Measurements from ENCODE around the gene ADGRL1. TPM values are rescaled to one million over a fixed set of nuclear protein-coding genes. Genes with fewer than 3 reads are reported as not detected.

ADGRL1 gene
- total and polyA plus RNA-seq, 2 experiments from 2014 or later = 19.6 to 55.8 TPM

- TF ChIP-seq, protein P1, sequence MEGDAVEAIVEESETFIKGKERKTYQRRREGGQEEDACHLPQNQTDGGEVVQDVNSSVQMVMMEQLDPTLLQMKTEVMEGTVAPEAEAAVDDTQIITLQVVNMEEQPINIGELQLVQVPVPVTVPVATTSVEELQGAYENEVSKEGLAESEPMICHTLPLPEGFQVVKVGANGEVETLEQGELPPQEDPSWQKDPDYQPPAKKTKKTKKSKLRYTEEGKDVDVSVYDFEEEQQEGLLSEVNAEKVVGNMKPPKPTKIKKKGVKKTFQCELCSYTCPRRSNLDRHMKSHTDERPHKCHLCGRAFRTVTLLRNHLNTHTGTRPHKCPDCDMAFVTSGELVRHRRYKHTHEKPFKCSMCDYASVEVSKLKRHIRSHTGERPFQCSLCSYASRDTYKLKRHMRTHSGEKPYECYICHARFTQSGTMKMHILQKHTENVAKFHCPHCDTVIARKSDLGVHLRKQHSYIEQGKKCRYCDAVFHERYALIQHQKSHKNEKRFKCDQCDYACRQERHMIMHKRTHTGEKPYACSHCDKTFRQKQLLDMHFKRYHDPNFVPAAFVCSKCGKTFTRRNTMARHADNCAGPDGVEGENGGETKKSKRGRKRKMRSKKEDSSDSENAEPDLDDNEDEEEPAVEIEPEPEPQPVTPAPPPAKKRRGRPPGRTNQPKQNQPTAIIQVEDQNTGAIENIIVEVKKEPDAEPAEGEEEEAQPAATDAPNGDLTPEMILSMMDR (IDR thresholded peaks at IDR 0.05; ENCODE audit: low read depth, low read length) = no peak
- peaks cover 11% of the 10 kb centered on the region for H3K36me3 ChIP-seq
Observed at GRCh38 chr19:14177496-14178074, 28.4 kb downstream of the ADGRL1 start.

DNA sequence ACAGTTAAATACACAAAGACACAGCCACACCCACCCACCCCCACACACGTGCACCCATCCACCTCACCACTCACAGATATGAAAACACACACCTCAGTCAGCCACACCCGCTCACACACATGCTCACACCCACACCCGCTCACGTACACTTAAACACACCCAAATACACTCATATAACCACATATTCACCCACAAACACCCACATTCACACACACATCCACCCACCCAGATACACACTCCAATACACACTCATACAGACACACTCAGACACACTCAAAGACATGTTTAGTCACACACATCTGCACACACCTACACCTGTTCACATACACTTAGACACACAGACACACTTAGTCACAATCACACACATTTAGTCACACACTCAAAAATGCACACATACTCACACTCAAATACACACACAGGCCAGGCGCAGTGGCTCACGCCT is 30.6 kb downstream of the ADGRL1 start:
- TF ChIP-seq, protein P1 (IDR thresholded peaks at IDR 0.05; ENCODE audit: low read depth, low read length) = no peak
- Histone ChIP-seq H3K4me1 (ENCODE audit: low read depth) (no peaks in the 10 kb centered on the region), H3K9me3 (ENCODE audit: low read depth) (no peaks in the 10 kb centered on the region), H3K4me3 (no peak overlapping the region), H3K27me3 (no peaks in the 10 kb centered on the region), H3K36me3 (peaks cover 25% of the 10 kb centered on the region), H3K27ac (no peak overlapping the region)
- no peak for DNase-seq (ENCODE audit: low read depth in 1 of 2, low spot score in 1 of 2)

More at GRCh38 chr19:14177496-14178074, 28.4 kb downstream of the ADGRL1 start:
- no peaks in the 10 kb centered on the region for H3K9me3 ChIP-seq (ENCODE audit: low read depth)
- H3K27ac ChIP-seq = peak overlapping the region; percentile 17
- H3K27me3 ChIP-seq = no peaks in the 10 kb centered on the region
- peak in 1 of 2 donors; percentile 28 for DNase-seq (ENCODE audit: low read depth in 1 of 2, low spot score in 1 of 2)
- no peaks in the 10 kb centered on the region for H3K4me1 ChIP-seq (ENCODE audit: low read depth)
- no peak overlapping the region for H3K4me3 ChIP-seq

- no peaks in the 10 kb centered on the region for H3K27me3 ChIP-seq
- DNase-seq (ENCODE audit: low read depth in 1 of 2, low spot score in 1 of 2) = no peak
- H3K9me3 ChIP-seq (ENCODE audit: low read depth) = no peaks in the 10 kb centered on the region
- no peak overlapping the region for H3K27ac ChIP-seq
- no peaks in the 10 kb centered on the region for H3K4me1 ChIP-seq (ENCODE audit: low read depth)
- H3K36me3 ChIP-seq = peaks cover 28% of the 10 kb centered on the region
- no peak overlapping the region for H3K4me3 ChIP-seq
- TF ChIP-seq, protein P1 (IDR thresholded peaks at IDR 0.05; ENCODE audit: low read depth, low read length) = no peak
Observed at GRCh38 chr19:14174883-14175282, 31.1 kb downstream of the ADGRL1 start.

- TF ChIP-seq, protein P1 (IDR thresholded peaks at IDR 0.05; ENCODE audit: low read depth, low read length) = no peak
- Histone ChIP-seq H3K9me3 (ENCODE audit: low read depth) (no peaks in the 10 kb centered on the region), H3K27ac (no peak overlapping the region), H3K4me3 (no peak overlapping the region), H3K4me1 (ENCODE audit: low read depth) (no peaks in the 10 kb centered on the region), H3K36me3 (peaks cover 29% of the 10 kb centered on the region), H3K27me3 (no peaks in the 10 kb centered on the region)
- DNase-seq (ENCODE audit: low read depth in 1 of 2, low spot score in 1 of 2) = no peak
Observed at GRCh38 chr19:14168993-14169392, 37.0 kb downstream of the ADGRL1 start.

- no peak for DNase-seq (ENCODE audit: low read depth in 1 of 2, low spot score in 1 of 2)
- H3K4me3 ChIP-seq = no peak overlapping the region
- no peak overlapping the region for H3K27ac ChIP-seq
- H3K27me3 ChIP-seq = no peaks in the 10 kb centered on the region
- H3K9me3 ChIP-seq (ENCODE audit: low read depth) = no peaks in the 10 kb centered on the region
- peaks cover 28% of the 10 kb centered on the region for H3K36me3 ChIP-seq
- no peaks in the 10 kb centered on the region for H3K4me1 ChIP-seq (ENCODE audit: low read depth)
- TF ChIP-seq, protein P1 (IDR thresholded peaks at IDR 0.05; ENCODE audit: low read depth, low read length) = no peak
Observed at GRCh38 chr19:14168259-14168972, 37.6 kb downstream of the ADGRL1 start.

Measured in cardiac muscle cell (in vitro differentiated cells and primary cell).